Progenitor cell of endocrine pancreas (in vitro differentiated cells): ENCODE data around the gene ANGPTL4. TPM values are rescaled to one million over a fixed set of nuclear protein-coding genes. Genes with fewer than 3 reads are reported as not detected.
"Not testable (repeated sequence)": the region's sequence is repeated elsewhere in the genome, so short reads cannot be mapped to it uniquely, and the experiment has no call there.

ENCODE experiments used
- DNase-seq: peaks from one replicate; pipeline ENCODE4 v3.0.0; 2021; ENCODE audit warnings: low spot score; ENCODE audit not compliant: unreplicated experiment
- H3K27ac Mint-ChIP-seq: 2 replicates; pipeline ENCODE4 v1.8.0; 2021; ENCODE audit warnings: mild to moderate bottlenecking, moderate library complexity, mixed read lengths
- H3K27me3 Mint-ChIP-seq: 2 replicates; pipeline ENCODE4 v1.8.0; 2021; ENCODE audit warnings: mixed read lengths
- H3K36me3 Mint-ChIP-seq: 2 replicates; pipeline ENCODE4 v1.8.0; 2022; ENCODE audit warnings: mixed read lengths; ENCODE audit not compliant: insufficient read depth
- H3K4me1 Mint-ChIP-seq: 2 replicates; pipeline ENCODE4 v1.8.0; 2021; ENCODE audit warnings: low read depth, mixed read lengths
- H3K4me3 Mint-ChIP-seq: 2 replicates; pipeline ENCODE4 v1.8.0; 2021; ENCODE audit warnings: low read depth, mild to moderate bottlenecking, moderate library complexity, mixed read lengths
- H3K9me3 Mint-ChIP-seq: 2 replicates; pipeline ENCODE4 v1.8.0; 2021; ENCODE audit warnings: low read depth, mixed read lengths
- total RNA-seq: library from RNA; stranded (reverse); gene quantifications from 2 replicates; pipeline ENCODE4 v1.2.1, GENCODE V29; 2021
- TF ChIP-seq, protein P1 (sequence below): fragments of 200-600 bp; sonication (generic); IDR thresholded peaks from one replicate; pipeline ENCODE4 v1.5.0; 2021; ENCODE audit warnings: antibody characterized with exemption, mild to moderate bottlenecking; ENCODE audit not compliant: unreplicated experiment

The ANGPTL4 gene
- total RNA-seq, 1 donor from 2014 or later: 0.77 TPM

GRCh38 chr19:8343483-8343844 is 20.5 kb upstream of the ANGPTL4 start:
- Mint-ChIP-seq H3K27ac (no peak overlapping the region), H3K4me1 (no peaks in the 10 kb centered on the region), H3K27me3 (peaks cover 45% of the 10 kb centered on the region), H3K4me3 (peak overlapping the region; percentile 58), H3K9me3 (no peaks in the 10 kb centered on the region), H3K36me3 (no peaks in the 10 kb centered on the region)
- TF ChIP-seq, protein P1, sequence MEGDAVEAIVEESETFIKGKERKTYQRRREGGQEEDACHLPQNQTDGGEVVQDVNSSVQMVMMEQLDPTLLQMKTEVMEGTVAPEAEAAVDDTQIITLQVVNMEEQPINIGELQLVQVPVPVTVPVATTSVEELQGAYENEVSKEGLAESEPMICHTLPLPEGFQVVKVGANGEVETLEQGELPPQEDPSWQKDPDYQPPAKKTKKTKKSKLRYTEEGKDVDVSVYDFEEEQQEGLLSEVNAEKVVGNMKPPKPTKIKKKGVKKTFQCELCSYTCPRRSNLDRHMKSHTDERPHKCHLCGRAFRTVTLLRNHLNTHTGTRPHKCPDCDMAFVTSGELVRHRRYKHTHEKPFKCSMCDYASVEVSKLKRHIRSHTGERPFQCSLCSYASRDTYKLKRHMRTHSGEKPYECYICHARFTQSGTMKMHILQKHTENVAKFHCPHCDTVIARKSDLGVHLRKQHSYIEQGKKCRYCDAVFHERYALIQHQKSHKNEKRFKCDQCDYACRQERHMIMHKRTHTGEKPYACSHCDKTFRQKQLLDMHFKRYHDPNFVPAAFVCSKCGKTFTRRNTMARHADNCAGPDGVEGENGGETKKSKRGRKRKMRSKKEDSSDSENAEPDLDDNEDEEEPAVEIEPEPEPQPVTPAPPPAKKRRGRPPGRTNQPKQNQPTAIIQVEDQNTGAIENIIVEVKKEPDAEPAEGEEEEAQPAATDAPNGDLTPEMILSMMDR: no peak
- DNase-seq: no peak

- not testable (repeated sequence) for H3K4me3 Mint-ChIP-seq, H3K9me3 Mint-ChIP-seq, DNase-seq, H3K36me3 Mint-ChIP-seq, H3K27ac Mint-ChIP-seq, H3K4me1 Mint-ChIP-seq
- peaks cover 10% of the 10 kb centered on the region for H3K27me3 Mint-ChIP-seq
These were observed 14.2 kb upstream of the ANGPTL4 start for GRCh38 chr19:8349629-8350372.

DNA sequence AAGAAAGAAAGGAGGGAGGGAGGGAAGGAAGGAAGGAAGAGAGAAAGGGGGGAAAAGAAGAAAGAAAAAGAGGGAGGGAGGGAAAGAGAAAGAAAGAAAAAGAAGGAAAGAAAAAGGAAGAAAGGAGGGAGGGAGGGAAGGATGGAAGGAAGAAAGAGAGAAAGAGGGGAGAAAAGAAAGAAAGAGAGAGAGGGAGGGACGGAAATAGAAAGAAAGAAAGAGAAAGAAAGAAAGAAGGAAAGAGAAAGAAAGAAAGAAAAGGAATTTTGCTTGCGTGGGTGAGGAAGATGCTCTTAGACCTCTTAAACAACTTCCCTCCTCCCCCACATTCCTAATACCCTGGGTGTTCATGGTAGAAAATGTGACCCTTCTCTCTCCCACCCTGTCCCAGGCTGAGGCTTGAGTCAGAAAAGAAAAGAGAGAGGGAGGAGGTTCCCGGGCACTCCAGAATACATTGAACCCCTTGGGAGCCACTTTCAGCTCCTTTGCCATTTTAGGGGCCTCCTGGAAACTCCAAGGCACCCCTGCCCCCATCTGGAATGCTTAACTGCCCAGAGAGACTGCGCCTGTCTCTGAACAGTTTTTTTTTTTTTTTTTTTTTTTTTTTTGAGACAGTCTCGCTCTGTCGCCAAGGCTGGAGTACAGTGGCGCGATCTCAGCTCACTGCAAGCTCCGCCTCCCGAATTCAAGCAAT is 11.7 kb upstream of the ANGPTL4 start:
- Mint-ChIP-seq H3K36me3 (no peaks in the 10 kb centered on the region), H3K27ac (no peak overlapping the region), H3K4me1 (no peaks in the 10 kb centered on the region), H3K27me3 (peaks cover 7% of the 10 kb centered on the region), H3K9me3 (peaks cover 4% of the 10 kb centered on the region), H3K4me3 (no peak overlapping the region)
- TF ChIP-seq, protein P1: no peak
- DNase-seq: no peak

- not testable (repeated sequence) for H3K4me1 Mint-ChIP-seq, H3K36me3 Mint-ChIP-seq, H3K27ac Mint-ChIP-seq, H3K27me3 Mint-ChIP-seq, DNase-seq, H3K9me3 Mint-ChIP-seq, H3K4me3 Mint-ChIP-seq
These were observed 11.1 kb upstream of the ANGPTL4 start for GRCh38 chr19:8352845-8353244.

DNA sequence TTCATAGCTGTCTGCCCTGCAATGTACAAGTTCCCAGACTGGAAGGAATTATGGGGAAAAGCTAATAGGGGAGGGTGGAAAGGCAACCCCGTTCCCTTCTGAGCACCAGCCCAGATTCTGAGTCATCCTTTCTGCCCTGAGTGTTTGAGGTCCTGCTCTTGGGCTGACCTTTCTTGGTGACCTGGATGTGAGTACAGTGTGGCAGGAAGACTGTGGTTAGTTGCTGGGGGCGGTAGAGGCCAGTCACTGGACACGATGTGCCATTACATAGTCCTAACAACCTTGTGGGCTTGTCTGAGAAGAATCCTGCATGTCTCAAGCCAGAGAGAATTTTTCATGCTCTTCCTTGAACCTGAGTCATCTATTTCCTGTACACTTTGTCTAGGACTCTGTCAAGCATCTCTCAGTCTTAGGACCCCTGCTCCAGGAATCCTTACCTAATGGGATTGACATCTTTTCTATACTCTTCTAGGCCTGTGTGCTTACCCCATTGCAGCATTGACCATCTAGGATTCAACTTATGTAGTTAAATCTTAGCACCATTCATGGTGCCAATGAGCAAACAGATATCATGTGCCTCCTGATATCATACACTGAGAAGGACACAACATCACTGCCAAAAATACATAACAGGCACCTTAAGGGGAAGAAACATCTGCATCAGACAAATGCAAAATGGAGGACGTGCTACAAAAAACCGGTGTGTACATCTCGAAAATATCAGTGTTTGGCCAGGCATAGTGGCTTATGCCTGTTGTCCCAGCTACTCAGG is 8.1 kb upstream of the ANGPTL4 start:
- Mint-ChIP-seq H3K27ac (no peak overlapping the region), H3K4me1 (no peaks in the 10 kb centered on the region), H3K4me3 (no peak overlapping the region), H3K36me3 (no peaks in the 10 kb centered on the region), H3K27me3 (peaks cover 5% of the 10 kb centered on the region), H3K9me3 (peaks cover 4% of the 10 kb centered on the region)
- no peak for DNase-seq
- TF ChIP-seq, protein P1: no peak

GRCh38 chr19:8357007-8357521 is 6.9 kb upstream of the ANGPTL4 start:
- Mint-ChIP-seq H3K4me3 (no peak overlapping the region), H3K27ac (no peak overlapping the region), H3K9me3 (peaks cover 4% of the 10 kb centered on the region), H3K36me3 (no peaks in the 10 kb centered on the region), H3K4me1 (no peaks in the 10 kb centered on the region), H3K27me3 (peaks cover 6% of the 10 kb centered on the region)
- TF ChIP-seq, protein P1: no peak
- no peak for DNase-seq
